Skeletal muscle cell (primary cell): ENCODE results near the gene UNC93A.
"Not testable (repeated sequence)": the region's sequence is repeated elsewhere in the genome, so short reads cannot be mapped to it uniquely, and the experiment has no call there.

Experiments used
- DNase-seq: peaks from one replicate; pipeline ENCODE4 v3.0.0-alpha.2; 2010; ENCODE audit warnings: low read depth
- H3K4me3 ChIP-seq: 2 replicates; pipeline ENCODE4 v1.5.1; 2011; ENCODE audit warnings: low read depth, mild to moderate bottlenecking, control low read depth, low read length, moderate library complexity

The UNC93A gene

DNA sequence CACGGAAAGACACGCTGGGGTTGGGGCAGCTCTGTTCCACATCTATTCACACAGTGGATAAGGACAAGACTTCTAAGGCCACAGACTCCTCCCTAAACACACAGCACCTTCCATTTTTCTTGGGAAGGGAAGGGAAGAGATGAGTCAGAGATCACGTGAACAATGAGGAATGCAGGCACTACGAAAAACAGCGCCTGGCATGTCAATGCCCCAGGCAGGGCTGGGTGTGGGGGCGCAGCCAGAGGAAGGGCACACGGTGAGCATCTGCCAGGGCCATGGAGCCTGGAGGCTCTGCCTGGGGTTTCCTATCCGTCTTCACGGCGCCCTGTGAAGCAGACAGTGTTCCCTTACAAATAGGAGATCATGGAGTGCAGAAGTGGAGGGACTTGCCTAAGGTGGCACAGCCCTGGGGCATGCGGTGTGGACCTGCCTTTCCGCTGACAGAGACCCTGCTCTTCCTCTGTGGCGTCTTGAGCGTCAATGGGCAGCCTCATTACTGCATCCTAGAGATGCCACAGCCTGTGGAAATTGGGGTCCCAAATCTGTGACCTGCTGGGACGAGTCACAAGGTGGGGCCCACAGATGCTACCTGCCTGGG lies 15.4 kb downstream of the UNC93A start:
- H3K4me3 ChIP-seq: no peak overlapping the region
- DNase-seq: no peak

DNA sequence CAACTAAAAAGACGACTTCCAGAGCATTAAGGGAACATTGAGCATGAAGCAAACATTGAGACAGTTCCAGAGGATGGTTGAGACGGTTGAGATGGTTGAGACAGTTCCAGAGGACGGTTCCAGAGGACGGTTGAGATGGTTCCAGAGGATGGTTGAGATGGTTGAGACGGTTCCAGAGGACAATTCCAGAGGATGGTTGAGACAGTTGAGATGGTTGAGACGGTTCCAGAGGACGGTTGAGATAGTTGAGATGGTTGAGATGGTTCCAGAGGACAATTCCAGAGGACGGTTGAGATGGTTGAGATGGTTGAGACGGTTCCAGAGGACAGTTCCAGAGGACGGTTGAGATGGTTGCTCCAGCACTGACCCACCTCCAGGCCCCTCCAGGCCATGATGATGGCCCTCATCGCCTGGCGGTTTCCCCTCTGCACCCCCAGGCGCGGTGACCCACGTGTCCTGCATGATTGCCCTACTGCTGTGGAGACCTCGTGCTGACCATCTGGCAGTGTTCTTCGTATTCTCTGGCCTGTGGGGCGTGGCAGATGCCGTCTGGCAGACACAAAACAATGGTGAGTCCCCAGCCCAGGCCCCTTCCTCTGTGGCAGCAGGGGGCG lies 16.3 kb downstream of the UNC93A start:
- no peak for DNase-seq
- no peak overlapping the region for H3K4me3 ChIP-seq

- no peak overlapping the region for H3K4me3 ChIP-seq
- DNase-seq: no peak
Measured at GRCh38 chr6:167308207-167308606, 17.1 kb downstream of the UNC93A start.

GRCh38 chr6:167309355-167310192 lies 18.5 kb downstream of the UNC93A start:
- DNase-seq, H3K4me3 ChIP-seq: not testable (repeated sequence)

DNA sequence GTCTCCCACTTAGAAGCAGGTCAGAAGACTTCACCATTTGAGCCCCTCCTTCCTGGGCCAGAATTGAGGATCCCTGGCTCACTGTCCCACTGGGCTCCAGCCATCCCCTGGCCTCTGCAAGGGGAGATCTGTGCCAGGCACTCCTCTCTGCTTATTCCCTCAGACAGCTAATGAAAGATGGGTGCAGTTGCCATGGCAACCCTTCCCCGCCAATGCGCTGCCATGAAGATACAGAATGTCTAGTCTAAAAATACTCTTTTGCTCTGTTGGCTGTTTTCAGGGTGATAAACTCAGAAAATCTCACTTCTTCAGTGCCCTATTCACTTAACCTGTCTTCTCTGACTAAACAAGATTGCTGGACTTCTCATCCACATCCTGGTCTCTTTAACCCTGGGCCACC lies 20.2 kb downstream of the UNC93A start:
- DNase-seq: no peak
- no peak overlapping the region for H3K4me3 ChIP-seq

GRCh38 chr6:167311691-167312090 lies 20.6 kb downstream of the UNC93A start:
- H3K4me3 ChIP-seq, DNase-seq: not testable (repeated sequence)

DNA sequence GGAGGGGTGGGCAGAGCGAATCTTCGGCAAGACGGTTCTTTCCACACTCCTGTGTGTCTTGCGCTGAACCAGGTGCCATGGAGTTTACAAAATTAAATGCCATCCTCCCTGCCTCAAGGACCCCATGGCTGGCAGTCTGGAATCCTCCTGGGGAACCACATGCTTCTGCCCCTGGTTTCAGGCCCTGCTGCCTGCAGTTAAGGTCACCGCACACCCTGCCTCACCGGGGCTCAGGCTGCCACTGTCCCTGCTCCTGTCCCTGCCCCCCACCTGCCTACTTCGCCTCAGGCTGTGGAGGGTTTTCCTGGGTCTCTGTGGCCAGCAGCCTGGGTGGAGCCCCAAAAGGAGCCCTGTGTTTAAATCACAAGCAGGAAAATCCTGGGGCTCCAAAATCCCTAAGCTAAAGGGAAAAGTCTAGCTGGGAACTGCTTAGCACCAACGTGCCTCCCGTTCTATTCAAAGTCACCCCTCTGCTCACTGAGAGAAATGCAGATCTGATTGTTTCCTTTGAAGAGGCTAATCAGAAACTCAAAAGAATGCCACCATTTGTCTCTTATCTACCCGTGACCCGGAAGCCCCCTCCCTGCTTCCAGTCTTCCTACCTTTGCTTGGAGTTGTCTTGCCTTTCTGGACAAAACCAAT lies 23.2 kb downstream of the UNC93A start:
- no peak overlapping the region for H3K4me3 ChIP-seq
- no peak for DNase-seq

DNA sequence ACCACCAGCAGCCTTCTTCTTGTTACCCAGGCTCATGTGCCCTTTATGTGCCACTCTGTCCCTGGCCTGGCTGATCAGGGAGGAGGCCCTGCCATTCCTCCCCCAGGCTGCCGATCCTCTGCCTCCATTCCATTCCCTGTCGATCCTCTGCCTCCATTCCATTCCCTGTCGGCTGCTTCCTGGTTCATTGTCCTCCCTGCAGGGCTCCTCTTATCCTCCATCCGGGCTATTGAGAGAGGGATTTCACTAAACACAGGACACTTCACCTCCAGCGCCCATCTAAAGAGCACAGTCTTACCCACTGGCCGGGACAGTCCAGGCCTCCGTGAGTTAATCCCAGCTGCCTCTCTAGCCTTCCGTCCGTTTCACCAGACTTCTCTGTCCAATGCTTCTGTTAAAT lies 26.1 kb downstream of the UNC93A start:
- DNase-seq: no peak

DNA sequence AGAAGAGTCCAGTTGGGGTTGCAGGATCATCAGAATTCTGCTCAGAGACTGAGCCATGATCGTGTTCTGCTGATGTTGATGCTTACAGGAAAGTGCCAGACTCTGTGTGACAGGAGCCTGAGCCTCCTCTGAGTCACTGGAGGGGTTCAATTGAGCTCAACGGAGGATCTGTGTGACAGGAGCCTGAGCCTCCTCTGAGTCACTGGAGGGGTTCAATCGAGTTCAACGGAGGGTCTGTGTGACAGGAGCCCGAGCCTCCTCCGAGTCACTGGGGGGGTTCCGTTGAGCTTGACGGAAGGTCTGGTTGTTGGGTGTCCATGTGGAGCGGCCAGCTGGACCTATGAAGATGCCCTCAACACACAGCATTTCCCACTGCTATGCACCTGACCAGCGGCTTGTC lies 27.2 kb downstream of the UNC93A start:
- not testable (repeated sequence) for H3K4me3 ChIP-seq, DNase-seq

More for the DNA sequence above, 26.1 kb downstream of the UNC93A start:
- H3K4me3 ChIP-seq: no peak overlapping the region

DNA sequence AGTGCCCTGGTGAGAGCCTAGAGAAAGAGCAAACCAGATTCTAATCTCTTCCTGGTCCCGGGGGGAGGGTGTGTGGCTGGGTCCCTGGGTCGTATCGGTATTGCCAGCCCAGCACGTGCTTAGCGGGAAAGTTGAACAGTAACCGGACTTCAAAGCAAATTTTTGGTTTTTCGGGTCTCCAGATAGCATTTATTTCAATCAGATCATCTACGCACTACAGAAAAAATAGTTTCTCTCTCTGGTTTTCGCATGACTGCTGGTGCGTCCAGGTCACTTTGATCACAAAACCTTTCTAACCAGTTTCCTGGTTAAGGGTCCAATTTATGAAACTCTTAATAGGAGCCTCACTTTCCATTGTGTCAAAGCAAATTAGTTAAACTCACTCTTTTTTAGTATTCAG lies 27.7 kb downstream of the UNC93A start:
- H3K4me3 ChIP-seq, DNase-seq: not testable (repeated sequence)

DNA sequence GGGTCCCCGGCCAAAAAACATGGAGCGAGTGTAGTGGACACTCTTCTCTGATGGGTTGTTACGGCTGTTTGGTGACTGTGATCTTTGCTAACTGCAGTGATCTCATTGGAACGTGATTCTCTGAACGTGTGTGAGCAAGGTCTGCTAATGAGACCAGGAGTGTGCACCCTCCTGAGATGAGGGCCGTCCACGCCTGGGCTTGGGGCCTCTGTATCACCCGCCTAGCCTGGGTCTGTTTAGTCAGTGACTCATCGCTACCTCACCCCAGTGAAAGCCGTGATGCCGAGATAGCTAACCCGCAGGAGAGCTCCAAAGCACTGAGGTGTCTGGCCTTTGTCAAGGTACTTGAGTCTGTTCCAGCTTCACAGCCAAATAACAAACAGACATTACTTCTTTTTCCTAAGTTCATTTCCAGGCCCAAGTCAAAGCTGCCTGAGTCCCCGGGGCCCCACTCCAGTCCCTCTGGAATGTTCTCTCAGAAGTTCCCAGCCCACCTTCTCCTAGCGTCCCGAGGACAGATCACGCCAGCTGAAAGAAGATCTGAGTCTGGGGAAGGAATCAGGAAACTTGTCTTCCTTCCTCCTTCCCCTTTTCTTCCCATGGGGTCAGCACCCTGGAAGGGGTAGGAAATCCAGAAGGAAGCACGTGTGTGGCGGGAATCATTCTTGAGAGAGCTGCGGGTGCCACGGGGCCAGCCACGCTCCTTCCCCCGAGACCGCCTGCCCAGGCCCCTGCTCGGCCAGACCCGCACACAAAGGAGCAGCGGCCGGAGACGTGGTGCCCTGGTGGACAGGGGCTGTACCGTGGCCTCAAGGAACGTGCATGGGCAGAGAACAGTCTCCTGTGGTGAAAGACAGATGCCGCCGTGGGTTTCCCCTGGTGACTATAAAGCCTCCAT lies 29.0 kb downstream of the UNC93A start:
- DNase-seq: not testable (repeated sequence)

DNA sequence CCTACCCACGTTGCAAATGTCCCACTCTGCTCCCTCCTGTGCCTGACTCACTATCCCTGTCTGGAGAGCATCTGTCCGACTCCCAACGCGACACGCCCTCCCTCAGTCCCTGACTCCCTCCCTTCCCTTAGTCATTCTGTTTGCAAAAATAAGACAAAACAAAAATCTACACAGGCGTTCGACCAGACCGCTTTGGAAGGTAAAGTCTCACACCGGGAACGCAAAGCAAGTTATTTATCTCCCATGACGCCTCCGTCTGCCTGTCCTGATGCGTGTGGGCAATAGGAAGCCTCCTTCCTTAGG lies 29.6 kb downstream of the UNC93A start:
- not testable (repeated sequence) for H3K4me3 ChIP-seq, DNase-seq

More for the DNA sequence above, 29.0 kb downstream of the UNC93A start:
- not testable (repeated sequence) for H3K4me3 ChIP-seq

DNA sequence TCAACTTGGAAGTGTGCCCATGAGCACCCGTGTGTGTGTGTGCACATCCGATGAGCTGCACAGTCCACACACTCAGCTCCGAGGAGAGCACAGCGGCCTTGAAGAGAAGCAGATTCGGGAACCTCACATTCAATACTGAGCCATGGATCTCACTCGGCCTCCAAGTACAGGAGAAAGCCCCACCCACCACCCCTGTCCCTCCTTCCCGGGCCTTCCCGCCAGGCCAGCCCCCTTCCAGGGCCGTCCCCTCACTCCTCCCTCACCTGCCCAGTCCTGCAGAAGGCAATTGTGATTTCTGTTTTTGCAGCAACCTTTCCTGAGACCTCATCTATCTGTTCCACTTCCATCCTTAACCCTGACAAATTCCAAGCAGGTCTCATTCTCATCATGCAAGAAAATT lies 30.1 kb downstream of the UNC93A start:
- not testable (repeated sequence) for H3K4me3 ChIP-seq, DNase-seq

DNA sequence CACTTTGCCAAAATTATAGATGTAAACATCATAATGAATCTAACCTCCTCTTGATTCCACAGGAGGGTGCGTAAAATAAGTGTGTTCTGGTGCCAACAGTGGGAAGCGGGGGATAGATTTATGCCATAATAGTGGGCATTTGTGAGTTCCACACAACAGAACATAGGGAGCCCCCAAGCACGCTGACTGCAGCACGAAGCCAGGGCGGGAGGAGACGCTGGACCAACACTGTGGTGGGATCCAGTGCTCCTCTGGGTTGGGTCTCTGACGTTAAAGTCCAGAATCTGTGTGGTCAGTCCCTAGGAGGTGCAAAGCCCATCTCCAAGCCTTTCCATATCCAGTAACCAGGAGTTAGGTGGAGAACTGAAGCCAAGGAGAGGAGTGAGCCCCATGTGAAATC lies 32.0 kb downstream of the UNC93A start:
- H3K4me3 ChIP-seq: no peak overlapping the region
- no peak for DNase-seq

GRCh38 chr6:167324111-167324510 lies 33.0 kb downstream of the UNC93A start:
- no peak for DNase-seq
- H3K4me3 ChIP-seq: no peak overlapping the region

DNA sequence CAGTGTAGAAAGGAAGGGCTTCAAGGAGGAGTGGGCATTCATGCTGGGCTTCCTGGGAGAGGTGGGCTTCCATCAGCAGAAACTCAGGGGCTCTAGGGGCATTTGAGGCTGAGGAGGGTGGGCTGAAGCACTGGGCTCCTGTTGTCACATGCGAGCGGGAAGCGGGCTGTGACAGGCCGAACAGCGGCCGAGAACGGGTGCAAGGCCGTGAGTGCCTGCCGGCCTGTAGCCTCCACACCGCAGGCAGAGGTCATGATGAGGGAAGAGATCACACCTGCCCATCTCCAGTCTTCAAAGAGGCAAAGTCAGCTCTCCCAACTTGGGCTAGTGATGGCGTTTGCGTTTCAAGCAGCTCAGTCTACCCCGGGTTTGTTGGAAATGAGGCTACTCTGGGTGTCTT lies 34.7 kb downstream of the UNC93A start:
- no peak for DNase-seq
- no peak overlapping the region for H3K4me3 ChIP-seq

DNA sequence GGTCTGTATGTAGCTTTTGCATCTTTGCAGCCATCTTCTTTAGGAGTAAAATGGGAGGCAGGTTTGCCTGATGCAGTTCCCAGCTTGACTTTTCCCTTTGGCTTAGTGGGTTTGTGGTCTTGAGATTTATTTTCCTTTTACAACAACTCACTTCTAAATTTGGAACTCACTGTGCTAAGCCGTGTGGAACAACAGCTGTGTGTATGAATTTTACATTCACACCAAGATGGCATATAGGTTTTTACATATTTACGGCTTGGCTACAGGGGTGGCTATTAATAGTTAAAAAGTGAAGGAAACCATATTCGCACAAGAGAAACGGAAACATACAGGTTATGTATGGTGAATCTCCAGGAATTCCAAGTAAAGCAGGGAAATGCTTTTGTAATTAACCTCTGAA lies 36.3 kb downstream of the UNC93A start:
- no peak overlapping the region for H3K4me3 ChIP-seq
- no peak for DNase-seq

DNA sequence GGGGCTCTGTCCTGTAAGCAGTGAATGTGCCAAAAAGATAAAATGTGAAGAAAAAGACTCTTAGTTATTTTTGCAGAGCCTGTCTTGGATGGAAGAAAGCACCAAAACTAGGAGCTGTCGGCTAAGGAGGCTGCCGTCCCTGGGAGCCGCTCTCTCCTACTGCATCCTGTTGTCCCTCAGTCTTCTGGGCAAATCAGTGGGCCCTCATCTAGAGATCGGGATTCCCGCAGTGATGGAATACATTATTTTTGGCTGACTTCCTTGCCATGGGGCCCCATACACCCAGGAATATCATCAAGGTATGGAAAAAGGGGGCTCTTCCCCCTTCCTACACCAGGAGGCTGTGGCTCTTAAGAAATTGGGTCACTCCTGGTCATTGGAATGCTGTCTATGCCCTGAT lies 37.0 kb downstream of the UNC93A start:
- DNase-seq: no peak

DNA sequence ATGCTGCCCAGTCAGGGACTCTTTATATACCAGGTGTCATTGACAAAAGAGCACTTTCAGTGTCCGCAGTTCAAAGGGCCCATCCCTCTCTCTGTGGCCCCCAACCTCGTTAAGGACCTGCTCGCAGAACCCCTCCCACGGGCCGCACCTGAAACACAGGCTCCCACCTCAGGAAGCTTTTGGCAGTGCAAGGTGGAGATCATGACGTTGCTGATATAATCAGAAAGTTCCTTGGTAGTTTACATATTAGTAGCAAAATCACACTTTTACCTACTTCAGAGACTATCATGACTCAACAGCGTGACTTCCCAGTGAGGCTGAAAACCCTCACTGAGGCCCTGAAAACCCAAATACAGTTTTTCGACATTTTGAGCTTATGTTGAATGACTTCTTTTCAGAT lies 37.9 kb downstream of the UNC93A start:
- no peak overlapping the region for H3K4me3 ChIP-seq
- no peak for DNase-seq

More for the DNA sequence above, 37.0 kb downstream of the UNC93A start:
- no peak overlapping the region for H3K4me3 ChIP-seq
